Measurements from ENCODE around the gene ICE1.
"Not testable (repeated sequence)": the region's sequence is repeated elsewhere in the genome, so short reads cannot be mapped to it uniquely, and the experiment has no call there.

ICE1 gene

DNA sequence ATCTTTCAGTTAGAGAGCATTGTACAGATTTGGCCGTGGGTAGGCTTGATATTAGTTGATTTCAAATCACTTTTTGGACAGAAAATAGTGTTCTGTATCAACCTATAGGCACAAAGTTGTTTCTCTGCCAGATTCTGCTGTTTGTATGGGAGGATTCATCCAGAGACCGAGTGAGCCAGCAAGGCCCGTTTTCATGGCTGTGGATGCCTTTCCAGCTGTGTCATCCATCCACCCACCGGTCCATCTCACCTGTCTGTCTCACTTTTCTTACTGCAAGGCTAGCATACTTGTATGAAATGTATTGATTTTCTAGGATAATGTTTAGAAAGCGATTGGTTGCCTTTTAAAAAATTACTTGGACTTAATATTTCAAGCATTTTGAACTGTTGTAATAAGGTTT is 34.4 kb downstream of the ICE1 start:
- no peak for DNase-seq

DNA sequence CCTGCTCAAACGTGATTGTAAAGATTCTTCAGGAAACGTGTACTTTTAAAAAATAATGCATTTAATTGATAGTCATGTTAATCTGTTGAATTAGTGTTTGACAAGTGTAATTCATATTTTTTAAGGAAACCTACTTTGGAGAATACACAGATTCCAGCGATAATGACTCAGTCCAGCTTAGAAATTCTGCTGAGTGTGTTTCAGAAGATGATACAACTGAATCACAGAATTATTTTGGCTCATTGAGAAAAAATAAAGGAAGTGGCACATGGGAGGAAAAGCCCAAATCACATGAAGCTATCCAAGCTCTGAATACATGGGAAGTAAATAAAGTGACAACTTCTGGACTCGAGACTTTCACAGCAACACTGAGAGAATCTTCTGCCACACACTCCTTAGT is 37.8 kb downstream of the ICE1 start:
- no peak for DNase-seq

DNA sequence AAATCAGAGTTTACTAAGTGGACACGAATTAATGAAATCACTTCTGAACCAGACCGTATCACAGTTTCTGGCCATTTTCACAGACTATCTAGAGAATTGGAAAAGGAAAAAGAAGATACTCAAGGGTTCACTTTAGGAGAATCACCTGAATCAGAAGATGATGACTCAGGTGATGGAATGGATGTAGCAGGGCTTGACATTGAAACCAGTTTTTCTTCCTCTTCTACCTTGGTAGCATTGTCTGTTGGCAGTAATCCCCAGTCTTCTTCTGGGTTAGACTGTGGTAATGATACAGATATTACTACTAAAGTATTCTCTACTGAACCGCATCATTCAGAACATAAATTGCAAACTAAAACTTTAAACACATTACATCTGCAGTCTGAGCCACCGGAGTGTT is 38.5 kb downstream of the ICE1 start:
- DNase-seq = no peak

DNA sequence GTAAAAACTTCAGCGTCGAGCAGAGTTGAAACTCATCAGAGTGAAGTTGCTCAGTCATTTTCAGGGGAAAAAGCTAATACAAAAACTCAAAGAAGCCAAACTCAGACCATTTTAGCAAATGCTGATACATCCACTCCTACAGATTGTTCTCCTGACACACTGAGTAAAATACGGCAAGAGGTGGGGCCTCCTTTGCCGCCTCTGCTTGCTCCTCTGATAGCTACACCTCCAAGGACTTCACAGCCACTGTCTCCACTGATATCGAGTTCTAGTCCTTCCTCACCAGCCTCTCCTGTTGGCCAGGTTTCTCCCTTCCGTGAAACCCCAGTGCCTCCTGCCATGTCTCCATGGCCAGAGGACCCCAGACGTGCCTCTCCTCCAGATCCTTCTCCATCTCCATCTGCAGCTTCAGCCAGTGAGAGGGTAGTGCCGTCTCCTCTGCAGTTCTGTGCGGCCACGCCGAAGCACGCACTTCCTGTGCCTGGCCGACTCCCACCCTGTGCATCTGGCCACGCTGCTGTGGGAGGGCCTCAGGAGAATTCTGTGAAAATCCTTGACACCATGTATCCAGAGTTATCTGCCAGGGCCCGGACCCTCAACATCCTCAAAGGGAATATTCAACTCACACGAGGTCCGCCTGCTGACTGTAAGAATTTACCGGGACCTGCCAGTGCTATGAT is 41.7 kb downstream of the ICE1 start:
- DNase-seq = no peak

DNA sequence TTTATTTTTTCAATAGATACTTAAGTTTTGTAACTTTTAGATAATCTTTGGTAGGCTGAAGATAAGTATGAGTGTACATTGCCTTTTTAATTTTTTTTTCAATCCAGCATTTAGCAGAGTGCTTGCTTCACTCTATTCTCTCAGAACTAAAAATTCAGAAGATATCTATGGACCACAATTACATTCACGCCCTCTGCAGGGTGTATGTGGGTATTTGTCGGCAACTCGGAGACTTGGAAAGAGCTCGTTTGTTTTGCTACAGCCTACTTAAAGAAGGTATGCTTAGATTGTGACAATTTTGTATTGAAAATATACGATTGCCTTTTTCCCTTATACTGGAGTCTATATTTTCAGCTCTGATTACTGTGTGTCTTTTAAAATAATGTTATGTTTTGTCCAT is 43.8 kb downstream of the ICE1 start:
- DNase-seq = no peak

DNA sequence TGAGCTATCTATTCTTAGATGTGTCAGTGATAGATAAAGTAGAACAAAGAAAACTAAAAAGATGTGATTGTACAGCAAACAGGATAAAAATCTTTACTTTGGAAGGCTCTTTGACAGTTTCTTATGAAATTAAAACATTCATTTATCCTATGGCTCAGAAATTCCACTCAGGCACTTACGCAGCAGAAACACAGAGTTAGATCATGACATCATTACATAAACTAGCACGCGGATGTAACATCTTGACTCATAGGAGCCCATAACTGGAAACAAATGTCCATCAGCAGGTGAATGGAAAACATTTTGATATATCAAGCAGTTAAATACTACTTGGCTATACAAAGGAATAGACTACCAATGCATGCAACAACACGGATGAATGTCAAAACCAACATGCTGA is 45.3 kb downstream of the ICE1 start:
- DNase-seq = no peak

DNA sequence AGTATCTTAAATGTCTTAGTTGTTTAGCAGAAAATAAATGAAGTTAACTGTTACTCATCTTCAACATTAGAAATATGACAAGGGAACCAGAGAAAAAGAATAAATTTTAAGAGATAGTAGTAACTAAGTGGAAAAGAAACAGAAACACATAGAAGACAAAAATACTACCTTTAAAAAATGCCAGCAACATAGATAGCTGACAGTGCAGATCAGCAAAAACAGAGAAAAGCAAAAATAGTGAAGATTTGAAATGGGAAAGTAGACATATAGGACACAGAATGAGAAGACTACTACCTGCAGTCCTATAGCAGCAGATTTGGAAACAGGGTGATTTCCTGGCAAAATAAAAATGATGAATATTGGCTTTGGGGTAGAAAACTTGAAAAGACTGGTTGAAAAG is 48.5 kb downstream of the ICE1 start:
- no peak for DNase-seq

DNA sequence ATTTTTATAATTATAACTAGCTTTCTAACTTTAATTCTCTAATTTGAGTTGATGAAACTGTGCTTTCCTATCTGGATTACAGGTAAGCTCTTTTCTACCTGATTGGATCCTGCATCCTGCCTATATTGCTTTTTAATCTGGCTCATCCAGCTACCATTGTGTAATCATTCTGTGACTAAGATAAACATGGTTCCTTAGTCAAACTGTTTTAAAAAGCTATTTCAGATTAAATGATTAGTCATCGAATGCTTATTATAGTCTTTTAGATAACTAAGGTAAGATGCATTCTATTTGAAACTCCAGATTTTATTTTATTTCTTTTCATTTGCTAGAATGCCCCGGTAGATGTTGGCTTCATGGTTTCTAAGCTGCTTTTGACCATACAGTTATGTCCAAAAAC is 50.7 kb downstream of the ICE1 start:
- no peak for DNase-seq

DNA sequence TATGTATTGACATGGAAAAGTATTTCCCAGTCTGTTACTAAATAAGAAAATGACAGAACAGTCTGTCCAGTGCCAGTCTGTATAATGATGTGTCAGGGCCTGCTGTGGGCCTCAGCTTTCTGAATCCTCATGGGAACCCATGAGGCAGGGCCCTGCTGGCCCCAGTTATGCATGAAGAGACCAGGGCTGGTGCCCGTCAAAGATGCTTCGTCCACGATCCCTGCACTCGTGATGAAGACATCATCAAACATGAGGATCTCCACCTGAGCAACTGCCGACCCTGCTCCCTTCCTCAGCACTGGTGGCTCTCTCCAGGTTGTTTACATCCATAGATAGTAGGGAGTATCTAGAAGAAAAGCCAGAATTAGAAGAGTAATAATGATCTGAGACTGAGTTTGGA is 52.5 kb downstream of the ICE1 start:
- DNase-seq = no peak

DNA sequence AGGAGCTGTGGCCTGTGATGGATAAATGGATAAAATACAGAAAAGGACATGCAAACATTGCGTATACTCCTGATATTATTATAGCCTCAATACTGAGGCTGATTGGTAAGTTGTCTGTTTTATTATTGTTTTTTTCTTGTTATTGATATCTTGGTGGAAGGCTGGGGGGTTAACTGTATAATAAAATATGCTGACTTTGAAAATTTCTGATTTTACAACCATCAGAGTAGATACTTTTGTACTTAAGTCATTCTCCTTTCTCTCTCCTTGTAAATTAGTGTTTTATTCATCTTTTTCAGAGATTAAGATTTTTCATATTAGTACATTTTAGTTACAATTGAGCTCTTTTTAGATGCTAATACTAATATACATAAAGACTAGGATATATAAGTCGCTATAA is 53.5 kb downstream of the ICE1 start:
- DNase-seq = no peak

DNA sequence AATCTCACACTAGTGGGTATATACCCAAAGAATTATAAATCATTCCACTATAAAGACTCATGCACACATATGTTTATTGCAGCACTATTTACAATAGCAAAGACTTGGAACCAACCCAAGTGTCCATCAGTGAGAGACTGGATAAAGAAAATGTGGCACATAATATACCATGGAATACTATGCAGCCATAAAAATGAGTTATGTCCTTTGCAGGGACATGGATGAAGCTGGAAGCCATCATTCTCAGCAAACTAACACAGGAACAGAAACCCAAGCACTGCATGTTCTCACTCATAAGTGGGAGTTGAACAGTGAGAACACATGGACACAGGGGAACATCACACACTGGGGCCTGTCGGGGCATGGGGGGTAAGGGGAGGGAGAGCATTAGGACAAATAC is 57.1 kb downstream of the ICE1 start:
- DNase-seq = not testable (repeated sequence)

DNA sequence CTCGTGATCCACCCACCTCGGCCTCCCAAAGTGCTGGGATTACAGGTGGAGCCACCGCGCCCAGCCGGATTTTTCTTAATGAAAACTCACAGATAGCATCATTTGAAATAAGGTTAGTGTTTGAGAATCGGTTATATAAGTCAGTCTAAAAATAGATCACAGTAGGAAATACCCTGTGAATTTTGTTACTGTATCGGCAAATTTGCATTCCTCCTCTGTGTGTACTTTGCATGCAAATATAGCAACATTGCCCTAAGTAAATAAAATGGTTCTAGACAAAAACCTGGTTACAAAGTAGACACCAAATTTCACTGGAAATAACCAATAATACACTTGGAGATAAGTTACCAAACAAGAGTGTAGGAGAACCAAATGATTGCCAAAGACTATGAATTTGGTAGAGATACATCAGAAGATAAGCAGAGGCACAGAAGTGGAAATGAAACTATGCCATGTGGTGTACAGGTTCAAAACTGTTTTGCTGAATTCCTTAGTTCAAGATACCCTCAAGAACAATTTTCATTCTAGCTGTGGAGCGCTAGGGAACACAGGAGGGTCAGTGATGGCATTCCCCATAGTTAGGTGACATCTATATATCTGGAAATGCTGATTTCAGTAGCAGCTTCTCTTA is 58.1 kb downstream of the ICE1 start:
- DNase-seq = no peak

DNA sequence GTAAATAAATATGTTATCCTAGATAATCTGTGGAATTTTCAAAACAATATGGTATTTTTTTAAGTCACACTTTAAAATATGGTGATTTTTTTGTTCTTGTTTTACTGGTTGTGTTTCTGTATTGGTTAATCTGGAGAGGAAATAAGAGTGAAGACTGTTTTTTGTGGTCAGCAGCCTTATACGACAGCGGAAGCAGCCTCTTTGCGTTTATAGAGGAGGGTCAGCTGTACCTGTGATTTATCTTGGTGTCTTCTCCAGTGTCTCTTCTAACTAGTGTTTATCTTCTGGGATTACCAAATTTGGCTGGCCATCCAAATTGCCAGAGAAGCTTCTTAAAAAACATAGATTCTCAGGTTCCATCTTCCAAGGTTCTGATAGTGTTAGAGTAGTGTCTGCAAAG is 58.7 kb downstream of the ICE1 start:
- DNase-seq = no peak

DNA sequence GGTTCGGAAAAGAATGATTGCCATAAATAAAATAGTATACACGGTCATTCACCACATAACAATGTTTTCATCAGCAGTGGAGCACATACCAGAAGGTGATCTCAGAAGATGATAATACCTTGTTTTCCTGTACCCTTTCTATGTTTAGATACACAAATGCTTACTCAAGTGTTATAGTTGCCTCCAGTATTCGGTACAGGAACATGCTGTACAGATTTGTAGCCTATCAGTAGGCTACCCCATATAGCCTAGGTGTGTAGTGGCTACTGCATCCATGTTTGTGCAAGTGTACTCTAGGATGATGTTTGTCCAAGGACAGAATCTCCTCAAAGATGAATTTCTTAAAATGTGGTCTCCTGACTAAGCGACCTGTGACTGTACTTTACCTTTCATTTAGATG is 59.2 kb downstream of the ICE1 start:
- DNase-seq = no peak

DNA sequence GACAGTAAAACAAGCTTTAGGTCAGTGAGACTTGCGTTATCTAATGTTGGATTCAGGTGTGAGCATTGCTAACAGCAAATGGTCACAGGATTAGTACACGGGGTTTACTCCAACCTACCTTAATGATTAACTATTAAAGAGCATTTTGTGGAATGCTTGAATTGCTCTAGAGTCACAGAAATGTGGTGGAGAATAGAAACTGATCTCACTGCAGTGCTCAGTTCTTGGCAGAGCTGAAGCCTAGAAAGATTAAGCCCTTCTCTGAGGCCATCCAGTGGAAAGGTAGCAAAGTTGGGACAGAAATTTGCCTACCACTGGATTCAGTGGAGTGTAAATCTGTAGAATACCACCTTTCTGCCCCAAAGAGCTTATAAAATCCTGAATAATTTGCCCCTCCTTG is 60.9 kb downstream of the ICE1 start:
- no peak for DNase-seq

DNA sequence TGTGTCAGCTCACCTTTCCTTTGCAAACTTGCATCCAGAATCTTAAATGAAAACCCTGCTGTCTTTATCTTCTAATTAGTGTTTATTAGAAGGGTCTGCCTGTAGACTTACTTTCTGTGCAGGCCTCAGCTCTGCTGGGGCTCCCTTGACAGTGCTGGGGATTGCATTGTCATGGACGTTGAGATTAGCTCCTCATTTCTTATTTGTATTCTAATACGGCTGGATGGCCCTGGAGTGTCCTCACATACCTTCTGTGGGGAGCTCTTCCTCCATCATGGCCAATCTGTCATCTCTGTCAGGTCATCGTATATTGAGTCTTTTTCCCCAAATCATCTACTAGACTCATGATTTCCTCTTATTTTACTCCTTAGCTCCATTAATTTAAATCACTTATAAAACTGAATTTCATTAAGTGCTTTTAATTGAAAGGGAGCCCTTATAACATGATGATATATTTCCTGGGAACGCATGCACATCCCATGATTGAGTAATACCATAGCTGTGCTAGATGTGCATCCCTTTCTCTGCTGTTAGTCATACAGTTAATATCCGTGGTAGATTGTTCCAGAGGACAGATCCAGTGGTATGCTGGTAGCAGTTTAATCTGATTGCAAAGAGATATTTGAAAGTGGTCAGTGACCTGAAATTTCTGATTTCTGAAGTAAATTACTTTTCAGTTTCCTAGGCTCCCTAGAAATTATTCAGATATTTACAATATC is 61.6 kb downstream of the ICE1 start:
- DNase-seq = no peak

DNA sequence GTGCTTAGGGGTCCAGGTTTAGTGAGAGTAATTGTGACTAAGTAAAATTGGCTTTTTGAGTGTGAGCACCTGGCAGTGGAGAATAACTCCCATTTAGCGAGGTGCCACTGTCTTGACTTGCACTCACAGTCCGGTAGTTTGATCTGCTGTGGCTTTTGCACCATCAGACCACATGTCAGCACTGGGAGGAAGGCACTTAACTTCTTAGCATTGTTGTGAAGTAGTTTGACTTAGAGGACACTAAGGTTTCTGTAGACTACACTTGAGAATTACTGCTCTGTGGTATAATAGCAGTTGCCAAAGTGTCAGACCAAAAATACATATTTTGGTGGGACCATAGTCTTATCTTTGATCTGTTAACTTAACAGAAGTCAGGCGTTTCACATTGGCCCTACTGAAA is 63.6 kb downstream of the ICE1 start:
- no peak for DNase-seq

DNA sequence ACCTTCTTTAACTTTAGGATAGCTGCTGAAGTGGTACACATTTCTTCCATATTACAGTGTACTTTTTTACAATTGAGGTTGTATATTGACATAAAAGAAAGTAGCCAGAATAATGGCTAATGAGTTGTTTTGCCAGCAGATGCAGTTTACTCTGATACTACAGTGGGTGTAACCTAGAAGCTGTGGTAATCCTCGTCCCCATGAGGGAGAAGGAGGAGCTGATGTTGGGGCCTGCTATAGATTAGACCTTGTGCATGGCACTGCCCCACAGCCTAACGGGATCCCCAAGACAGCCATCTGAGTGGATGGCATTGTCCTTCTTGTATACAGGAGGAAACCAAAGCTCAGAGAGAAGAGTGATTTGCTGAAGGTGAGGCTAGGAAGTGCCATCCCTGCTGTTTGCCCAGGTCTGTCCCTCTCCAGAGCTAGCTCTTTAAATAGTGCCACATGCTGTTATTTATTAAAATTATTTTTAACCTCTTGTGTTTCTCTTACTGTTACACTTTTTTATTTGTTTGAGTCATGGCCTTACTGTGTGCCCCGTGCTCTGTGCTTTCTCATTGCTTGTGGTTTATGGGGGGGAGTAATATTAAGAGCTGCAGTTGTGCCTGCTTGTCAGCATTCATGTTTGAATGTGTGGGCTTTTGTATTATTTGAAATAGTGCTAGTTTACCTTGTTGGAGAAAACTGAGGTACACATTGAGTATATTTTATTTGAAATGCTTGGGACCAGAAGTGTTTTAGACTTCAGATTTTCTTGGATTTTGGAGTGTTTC is 65.3 kb downstream of the ICE1 start:
- no peak for DNase-seq

DNA sequence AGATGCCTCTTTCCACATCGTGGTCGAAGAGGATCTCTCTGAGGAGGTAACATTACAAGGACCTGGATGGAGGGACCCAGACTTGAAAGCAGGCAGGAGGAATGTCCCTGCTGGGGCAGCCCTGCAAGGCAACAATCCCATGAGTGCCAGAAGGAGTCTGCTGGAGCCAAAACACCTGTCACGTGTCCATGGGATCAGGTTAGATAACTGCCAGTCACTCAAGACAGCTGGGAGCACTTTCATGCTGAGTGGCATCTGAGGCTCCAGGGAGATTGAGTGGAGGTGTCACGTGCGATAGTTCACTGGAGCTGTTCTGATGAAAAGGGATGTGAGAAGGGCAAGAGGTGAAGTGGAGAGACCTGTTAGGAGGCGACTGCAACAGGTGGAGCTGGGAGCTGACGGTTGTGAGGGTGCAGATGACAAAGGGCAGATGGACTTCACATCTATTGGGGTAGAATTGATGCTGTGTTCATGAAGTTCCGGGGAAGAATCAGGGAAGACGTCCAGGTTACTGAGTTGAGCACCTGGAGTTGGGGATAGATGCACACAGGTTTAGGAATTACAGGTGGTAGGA is 68.4 kb downstream of the ICE1 start:
- DNase-seq = no peak

DNA sequence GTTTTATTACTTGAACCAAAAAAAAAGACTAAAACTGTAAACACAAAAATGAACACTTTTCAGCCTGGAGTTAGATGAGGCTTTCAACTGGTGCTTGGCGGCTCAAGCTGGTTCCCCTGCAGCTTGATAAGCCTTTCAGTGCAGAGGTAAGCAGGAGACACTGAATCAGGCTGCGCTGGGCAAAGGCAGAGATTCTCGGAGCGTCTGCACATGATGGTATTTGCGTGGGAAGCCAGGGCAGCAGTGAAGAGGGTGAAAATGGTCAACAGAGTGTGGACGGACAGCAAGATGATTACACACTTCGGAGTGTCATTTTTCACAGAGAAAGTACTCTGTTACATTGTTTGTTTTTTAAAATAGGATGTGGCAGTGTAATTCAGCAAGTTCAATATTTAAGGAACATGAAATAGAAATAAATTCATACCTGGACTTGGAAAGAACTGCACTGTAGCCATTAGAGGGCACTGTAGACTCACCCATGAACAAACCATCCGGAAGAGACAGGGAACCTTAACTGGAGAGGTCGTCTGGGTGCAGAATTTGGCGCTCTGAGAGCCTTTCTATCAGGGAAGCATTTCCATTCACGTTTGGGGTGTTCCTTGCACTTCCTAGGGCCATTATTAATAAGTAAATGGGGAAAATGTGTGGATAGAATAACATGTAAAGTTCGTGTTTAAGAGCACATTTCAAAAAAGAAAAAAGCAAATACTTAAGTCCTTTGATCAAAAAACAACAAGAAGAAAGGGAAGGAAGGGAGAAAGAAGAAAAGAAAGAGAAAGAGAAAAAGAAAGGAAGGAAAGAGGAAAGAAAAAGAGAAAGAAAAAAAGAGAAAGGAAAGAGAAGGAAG is 69.8 kb downstream of the ICE1 start:
- no peak for DNase-seq

DNA sequence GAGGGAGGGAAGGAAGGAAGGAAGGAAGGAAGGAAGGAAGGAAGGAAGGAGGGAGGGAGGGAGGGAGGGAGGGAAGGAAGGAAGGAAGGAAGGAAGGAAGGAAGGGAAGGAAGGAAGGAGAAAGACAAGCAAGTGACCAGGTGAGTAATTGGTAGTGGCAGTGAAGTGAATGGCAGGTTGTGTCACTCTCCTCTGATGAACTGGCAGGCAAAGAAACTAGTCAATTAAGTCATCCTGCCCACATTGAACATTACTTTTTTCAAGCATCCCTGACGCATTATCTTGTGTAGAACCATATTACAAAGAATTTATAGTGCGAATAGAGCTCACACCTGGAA is 70.4 kb downstream of the ICE1 start:
- DNase-seq = not testable (repeated sequence)
